Measurements from ENCODE around the gene NUP210. TPM values are rescaled to one million over a fixed set of nuclear protein-coding genes. Genes with fewer than 3 reads are reported as not detected.

NUP210 gene
- total and polyA plus RNA-seq, 2 of the 13 experiments (the other 11 are each of a cell fraction or from before 2014, with no cell fraction given) = 31.6 to 35.2 TPM

GRCh38 chr3:13462125-13462629 is 42.1 kb upstream of the NUP210 start:
- no peak overlapping the region for H3K27ac ChIP-seq (ENCODE audit: extremely low read length, insufficient read depth, low read length)
- ATAC-seq = no peak
- no peak for DNase-seq (ENCODE audit: low spot score)
- WGBS (ENCODE audit: low lambda C conversion rate) = 82% methylated on average over 8 of the region's 8 CpGs
- TF ChIP-seq FOSL2 (CRISPR knock-in tag; IDR thresholded peaks at IDR 0.05) (peak; percentile 44), CEBPB (IDR thresholded peaks at IDR 0.05; ENCODE audit: borderline replicate concordance, low read depth, low read length) (peak; percentile 27; the same call in 1 of the 2 replicates), ZBTB33 (CRISPR knock-in tag; IDR thresholded peaks at IDR 0.05) (0 out of 2 replicates have a peak, but pooled peaks have one; percentile 23), DBP (CRISPR knock-in tag; IDR thresholded peaks at IDR 0.05; ENCODE audit: not compliant biosample characterization) (no peak)
- in situ Hi-C loops (cut with HindIII; ENCODE audit: extremely low pct_ligation_motif_present, low pct_unique_long_range_greater_than_20kb) = loop anchor here (10.0 kb wide), 1 partner anchor 367 kb away; no protein-coding TSS in a partner anchor
- H3K4me1 ChIP-seq (ENCODE audit: insufficient read depth, low read length) = peaks cover 93% of the 10 kb centered on the region
- intact Hi-C loops (cut with micrococcal nuclease; ENCODE audit: unreplicated experiment) = no loop called here
- H3K9me3 ChIP-seq (ENCODE audit: low read length) = no peaks in the 10 kb centered on the region
- peaks cover 0 to 17% of the 10 kb centered on the region in 2 experiments; a peak in 3 of 5 replicates for H3K27me3 ChIP-seq (ENCODE audit: control insufficient read depth in 1 of 2, insufficient read depth in 2 of 2, low read length in 2 of 2)
- H3K79me2 ChIP-seq (ENCODE audit: insufficient read depth, low read length) = no peaks in the 10 kb centered on the region
- no TSS peak for BruUV-seq (replicated peaks)
- no peak for FAIRE-seq
- no peaks in the 10 kb centered on the region for H3K36me3 ChIP-seq (replicated peaks in 1 of 2; ENCODE audit: control insufficient read depth in 1 of 2, insufficient read depth in 2 of 2, low read length in 2 of 2)
- no peak overlapping the region for H3K4me2 ChIP-seq (ENCODE audit: low read depth, low read length)
- no peak overlapping the region for H2AFZ ChIP-seq (ENCODE audit: low read length)
- H3K4me3 ChIP-seq (replicated peaks in 1 of 3; ENCODE audit: insufficient read depth in 1 of 3, low read depth in 2 of 3, low read length in 3 of 3) = no peak overlapping the region
- CTCF ChIA-PET (ENCODE audit: low intra/inter-chr PET ratio, low total read pairs) = interaction anchor here (0.7 to 2.3 kb wide), 14 partner anchors 9 to 370 kb away, joined by 3 to 9 read pairs (median 5); partner anchors contain the start of gene HDAC11
- POLR2A ChIA-PET = interaction anchor here (1.0 kb wide), 1 partner anchor 17 kb away, joined by 7 read pairs; the partner anchor contains the start of gene HDAC11
- H4K20me1 ChIP-seq (ENCODE audit: insufficient read depth, low read length) = no peaks in the 10 kb centered on the region
- H3K9ac ChIP-seq (ENCODE audit: insufficient read depth, low read depth, low read length) = no peak overlapping the region

Data from HepG2 (cell line).